CD4-positive, alpha-beta T cell treated with Interleukin-4 for 1 hour (primary cell): ENCODE measurements around the gene SMARCE1.
"Not testable (repeated sequence)": the region's sequence is repeated elsewhere in the genome, so short reads cannot be mapped to it uniquely, and the experiment has no call there.

Experiments
- DNase-seq, 2 donors: peaks; one replicate each; pipeline ENCODE4 v3.0.0-alpha.2; 2020 to 2022

SMARCE1 gene

DNA sequence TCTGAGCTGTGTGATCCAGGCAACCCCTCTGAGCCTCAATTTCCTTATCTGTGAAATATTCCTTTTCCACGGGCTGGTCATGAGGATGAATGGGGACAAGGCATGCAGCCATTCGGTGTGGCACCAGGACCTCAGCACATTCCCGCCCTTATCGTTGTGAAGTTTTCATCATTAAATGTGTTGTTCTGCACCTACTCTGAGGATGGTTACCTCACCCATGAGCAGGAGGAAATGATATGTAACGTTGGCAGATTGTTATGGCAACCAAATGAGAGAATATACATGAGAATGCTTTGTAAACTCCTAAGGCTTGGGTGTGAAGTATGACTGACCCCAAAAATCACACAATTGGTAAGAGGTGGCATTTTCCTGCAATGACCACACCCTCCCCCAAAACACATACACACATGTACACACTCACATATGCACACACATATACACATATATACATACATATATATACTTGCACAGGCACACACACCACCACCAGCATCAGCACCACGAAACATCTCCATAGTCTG, 39.5 kb downstream of the SMARCE1 start:
- peak; percentile 77 to 92 for DNase-seq

DNA sequence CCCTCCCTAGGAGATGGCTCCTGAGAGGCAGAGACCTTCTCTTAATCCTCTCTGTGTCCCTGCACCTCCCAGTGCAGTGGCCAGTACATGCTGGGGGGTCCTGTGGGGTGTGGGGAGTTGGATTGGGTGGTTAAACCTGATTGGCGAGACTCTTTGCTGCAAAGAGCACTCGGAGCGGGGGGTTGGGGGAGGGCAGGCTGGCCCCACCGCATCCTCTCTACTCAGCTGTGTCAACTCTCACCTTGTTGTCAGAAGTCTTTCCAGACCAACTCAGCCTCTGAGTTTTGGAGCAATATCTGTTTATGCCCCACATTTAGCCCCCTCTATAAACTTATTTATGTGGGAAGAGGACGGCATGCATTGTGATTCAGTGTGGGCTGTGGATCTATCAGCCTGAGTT, 40.0 kb downstream of the SMARCE1 start:
- peak; percentile 78 to 79 for DNase-seq

DNA sequence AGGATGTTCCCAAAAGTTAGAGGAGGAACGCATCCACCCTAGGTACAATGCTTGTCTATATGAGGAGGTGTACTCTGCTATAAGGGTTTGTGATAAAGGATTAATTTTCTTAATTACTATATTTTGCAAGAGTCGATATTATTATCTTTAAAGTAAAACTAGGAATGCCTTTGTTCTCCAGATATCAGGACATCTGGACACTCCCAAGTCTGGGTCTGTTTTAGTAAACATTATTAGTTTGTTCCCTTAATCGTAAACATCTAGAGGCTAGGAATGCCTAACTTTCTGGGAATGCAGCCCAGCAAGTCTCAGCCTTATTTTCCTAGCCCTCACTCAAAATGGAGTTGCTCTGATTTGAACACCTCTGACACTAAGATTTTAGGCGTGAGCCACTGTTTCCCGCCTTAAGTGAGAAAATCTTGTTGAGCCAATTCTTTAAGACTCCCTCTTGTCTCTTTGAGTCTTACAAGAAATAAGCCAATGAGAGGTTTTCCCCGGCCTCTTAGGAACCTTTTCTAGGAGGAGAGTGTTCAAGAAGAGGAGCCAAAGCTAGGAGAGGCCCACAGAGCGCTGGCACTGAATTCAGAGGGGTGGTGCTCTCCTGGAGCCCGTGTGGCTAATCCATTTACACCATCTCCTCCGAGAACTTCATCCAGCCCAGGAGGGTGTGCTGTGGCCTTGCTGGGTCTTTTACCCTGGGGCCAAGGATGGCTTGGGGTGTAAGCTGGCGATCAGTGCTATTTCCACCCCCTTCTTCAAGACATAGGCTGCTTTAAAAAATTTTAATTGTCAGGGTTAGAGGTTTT, 40.9 kb downstream of the SMARCE1 start:
- DNase-seq = no peak

DNA sequence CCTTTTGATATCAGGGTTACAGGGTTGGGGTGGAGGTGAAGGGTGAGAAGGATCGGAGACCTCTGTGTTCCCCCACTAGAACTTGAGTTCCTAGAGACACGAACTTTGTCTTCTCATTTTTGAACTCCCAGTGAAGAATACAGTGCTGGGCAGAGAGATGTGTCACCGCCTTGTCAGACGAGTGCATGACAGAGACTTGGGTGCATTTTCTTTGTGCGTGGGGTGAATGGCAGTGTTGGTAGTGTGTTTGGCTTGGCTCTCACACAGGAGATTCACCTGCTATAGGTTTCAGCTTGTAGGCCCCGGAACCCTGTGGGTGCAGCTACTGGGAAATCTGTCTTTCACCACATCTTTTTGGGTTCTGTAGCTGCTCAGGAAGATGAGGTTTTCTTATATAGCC, 42.3 kb downstream of the SMARCE1 start:
- peak; percentile 84 to 87 for DNase-seq

DNA sequence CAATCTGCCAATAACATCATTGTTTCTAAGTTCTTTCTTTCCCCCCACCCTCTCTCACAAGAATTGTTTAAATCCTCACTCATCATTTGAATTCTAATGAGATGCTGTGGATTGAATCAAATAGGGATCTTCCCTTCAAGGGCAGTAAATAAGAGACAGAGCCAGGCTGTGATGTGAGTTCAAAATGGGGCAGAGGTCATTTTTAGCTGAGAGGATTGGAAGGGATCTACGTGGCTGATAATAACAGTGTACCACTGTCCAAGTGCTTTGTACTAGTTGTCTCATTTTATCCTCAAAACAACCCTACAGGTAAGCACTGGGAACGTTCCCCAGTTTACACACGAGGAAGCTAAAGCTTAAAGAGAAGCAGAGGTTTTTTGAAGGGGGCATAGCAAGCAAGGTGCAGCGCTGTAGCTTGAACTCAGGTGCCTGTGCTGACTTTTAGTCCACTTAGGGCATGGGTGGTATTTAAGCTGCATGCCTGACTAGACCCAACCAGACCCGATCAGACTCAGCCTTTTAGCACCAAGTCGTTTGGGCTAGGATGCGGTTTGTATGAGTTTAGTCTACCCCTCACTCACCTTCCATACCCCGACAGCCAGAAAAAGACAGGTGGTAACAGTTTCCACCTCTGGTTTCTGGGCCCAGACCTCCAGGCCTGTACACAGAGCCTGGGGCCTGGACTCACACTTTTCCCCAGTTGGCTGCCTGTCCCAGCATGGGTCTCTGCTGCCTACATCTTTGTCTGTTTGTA, 43.1 kb downstream of the SMARCE1 start:
- no peak for DNase-seq

DNA sequence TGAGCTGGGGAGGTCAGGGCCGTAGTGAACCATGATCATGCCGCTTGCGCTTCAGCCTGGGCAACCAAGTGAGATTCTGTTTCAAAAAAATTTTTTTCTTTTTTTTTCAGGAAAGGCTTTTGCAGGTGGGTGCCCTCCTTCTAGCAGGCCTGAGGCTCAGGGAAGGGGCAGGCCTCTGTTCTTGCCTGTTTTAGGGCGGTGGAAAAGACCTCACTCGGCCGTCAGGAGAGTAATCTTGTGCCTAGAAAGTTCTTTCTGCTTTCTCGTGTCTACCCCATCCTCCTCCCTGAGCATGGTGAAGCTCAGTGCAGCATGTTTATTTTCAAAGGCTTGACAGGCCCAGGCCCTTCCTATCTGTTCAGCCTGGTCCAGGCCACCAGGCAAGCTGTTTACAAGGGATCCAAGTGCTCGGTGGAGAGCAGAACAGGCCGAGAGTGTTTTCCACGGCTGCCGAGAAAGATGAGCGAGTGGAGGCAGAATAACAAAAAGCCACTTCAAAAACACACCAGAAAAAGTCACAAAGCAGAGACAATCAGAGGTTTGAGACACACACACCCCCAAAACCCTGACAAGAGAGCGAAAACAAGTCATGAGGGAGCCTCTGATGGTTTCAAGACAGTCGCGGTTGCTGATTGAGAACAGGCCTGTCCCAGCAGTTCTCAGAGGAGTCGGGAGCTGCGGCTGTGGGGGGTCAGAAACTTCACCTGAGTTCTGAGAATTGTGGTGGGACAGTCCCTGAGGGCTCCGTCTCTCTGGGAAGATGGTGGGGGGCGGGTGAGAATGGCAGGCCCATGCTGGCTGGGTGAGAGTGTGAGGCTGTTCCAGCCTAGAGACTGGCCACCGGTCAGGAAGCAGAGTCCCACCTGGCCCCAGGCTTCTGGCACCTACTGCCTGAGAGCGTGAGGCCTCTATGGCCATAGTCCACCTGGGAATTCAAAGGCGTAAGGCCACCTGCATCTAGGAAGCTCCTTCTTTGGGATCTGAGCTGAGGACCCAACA, 44.9 kb downstream of the SMARCE1 start:
- DNase-seq = peak; percentile 84 to 86

DNA sequence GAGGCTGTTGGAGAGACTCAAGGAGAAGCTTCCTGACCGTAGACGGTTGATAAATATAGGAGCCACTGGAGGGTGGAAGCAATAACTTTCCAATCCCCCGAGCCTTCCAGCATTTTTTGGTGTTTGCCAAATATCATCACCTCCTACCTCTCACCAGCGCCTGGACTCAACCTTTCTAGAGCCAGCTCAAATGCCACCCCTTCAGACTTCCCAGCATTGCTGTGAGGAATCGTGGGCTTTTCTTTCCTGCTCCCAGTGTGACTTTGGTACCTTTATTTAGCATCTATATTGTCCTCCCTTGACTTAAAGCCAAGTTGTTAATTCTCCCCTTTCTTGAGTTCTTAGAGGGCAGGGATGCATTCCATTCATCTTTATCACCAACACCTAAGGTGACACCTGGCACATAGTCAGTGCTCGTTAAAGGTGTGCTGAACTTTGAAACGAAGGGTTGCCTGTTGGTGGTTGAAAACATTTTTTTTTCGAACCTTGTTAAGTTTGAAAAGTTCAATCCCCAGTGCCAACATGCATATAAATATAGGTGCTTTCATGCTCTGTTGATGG, 47.1 kb downstream of the SMARCE1 start:
- no peak for DNase-seq

DNA sequence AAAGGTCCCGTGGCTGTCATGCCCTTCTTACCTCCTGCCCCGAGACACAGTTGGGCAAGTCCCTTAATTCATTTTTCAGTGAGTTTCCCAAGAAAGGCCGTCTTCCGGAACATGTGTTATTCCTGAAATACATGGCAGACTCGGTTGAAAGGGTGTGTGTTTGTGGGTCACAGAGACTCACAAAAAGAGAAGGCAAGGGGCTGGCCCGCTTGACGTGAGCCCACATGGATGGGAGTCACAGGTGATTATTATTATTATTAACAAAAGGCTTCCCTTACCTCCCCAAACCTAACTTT, 48.2 kb downstream of the SMARCE1 start:
- DNase-seq = no peak

DNA sequence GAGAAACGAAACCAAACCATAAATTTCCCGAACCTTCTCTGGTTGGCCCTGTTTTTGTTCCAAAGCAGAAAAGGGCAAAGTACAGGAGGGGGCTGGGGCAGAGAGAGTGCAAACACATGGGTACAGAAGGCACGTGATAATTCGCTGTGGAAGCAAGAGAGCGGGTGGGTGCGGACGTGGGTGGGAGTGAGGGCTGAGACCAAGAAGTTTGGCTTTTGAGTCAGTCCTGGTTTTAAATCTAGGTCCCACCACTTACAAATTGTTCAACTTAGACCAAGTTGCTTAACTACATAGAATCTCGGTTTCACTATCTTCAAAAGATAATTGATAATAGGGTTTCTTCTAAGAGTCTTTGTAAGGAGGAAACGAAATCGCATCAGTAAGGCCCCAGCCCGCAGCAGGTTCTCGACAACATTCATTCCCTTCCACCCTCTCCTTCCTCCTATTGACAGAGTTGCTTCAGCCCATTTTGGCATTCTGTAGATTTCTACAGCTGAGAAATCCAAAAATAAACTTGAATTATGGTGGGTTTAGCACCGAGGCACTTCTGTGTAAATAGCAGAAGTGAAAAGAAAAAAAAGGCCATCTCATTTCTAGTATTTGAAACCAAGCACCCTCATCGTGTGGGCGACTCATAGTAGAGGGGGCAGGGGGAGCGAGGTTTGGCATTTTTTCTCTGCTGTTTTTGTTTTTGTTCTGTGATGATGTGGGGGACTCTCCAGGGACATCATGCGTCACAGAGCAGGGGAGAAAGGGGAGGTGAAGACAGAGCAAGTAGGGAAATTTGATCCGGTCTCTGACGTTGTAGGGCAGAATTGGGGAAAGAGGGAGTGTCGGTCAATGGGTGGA, 48.8 kb downstream of the SMARCE1 start:
- peak; percentile 91 for DNase-seq

DNA sequence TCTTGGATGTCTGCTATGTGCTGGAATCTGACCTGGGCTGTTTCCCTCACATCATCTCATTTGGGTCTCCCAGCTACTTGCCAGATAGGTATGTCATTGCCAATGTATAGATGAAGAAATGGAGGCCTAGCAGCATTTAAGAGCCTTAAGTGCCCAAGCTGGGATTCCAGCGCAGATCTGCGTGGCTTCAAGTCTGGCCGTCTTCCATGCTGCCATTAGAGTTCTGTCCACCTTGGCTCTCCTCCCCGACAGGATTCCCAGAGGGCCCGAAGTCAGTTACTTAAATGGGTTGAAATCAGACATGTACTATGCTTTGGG, 49.4 kb downstream of the SMARCE1 start:
- no peak for DNase-seq

DNA sequence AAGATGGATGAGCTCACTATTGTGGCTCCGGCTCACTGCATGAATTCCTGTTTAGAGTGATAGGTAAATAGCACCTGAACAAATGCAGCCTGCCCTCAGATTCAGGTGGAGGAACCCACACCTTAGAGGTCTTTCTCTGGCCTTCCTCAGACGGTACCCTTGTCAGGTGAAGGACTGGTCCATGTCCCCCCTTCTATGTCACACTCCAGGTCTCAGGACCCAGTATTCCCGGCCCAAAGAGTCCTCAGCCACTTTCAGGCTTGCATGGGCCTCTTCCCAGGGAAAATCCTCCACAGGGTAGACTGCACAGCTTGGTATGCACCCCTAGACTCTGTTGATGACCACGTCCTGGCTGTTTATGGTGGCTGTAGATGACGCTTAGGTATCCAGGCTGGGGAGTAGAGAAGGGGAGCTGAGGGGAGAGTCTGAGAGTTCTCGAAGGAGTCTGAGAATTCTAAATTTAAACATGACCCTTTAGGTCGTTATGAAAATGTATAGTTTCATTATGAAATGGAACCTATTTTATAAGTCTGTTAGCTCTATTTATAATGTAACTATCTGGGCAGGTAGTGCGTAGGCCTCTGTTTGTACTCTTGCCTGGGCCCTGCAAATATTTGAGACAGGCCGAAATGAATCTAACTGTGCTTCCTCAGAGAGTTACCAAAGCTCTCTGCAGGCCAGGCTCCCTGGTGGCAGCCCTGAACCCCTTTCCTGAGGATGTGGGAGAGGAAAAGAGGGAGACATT, 49.9 kb downstream of the SMARCE1 start:
- DNase-seq = no peak

DNA sequence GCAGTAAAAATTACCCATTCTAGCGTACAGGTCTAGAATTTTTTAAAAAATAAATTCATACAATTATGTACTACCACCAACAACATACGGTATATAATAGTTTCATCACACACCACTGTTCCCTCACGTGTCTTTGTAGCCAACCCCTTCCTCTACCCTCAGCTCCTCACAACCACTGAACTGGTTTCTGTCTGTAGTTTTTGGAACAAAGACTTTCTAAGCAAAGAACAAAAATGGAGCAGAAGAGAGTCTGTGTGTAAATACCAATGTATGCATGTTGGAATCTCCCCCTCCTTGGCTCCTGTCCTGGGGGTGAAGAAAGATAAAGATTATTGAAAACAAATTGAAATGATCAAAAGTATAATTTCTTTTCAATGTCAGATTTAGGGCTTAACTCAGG, 50.5 kb downstream of the SMARCE1 start:
- peak in 1 of 2 donors; percentile 43 for DNase-seq

DNA sequence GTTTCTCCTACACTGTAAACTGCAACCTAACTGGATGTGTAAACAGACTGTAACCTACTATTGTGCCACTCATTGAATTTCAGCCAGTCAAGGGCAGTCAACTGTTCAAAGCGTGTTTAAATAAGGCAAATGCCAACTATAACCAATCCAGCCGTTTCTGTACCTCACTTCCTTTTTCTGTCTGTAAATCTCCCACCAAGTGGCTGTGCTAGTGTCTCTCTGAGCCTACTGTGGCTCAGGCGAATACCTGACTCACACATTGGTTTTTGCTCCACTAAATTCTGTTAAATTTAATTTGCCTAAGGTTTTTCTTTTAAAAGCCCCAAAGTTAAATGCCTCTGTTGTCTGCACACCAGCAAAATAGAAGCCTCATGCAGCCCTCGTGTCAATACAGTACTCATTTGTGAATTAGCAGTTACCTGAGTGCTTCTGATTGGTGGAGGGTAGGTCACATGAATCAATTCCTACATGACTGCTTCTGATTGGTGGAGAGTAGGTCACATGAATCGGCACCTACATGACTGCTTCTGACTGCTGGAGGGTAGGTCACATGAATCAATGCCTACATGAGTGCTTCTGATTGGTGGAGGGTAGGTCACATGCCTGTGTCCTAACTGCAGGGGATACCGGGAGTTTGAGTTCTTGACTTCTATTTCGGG, 51.2 kb downstream of the SMARCE1 start:
- DNase-seq = peak; percentile 53 to 54

DNA sequence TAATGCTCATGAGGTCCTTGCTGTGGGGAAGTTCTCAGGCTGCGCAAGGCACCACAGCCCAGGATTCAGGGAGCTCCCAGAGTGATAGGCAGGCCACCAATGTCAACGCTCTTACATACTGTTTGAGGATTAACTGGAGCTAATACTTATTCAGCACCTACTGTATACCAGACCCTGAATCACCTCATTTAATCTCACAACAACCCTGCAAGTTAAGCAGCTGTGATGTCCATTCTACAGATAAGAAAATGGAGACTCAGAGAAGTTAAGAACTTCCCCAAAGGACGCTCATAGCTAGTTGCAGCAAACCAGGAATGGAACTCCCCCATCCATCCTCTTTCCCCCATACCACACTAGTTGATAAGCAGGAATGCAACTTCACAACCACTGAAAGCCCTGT, 56.9 kb downstream of the SMARCE1 start:
- DNase-seq = no peak

DNA sequence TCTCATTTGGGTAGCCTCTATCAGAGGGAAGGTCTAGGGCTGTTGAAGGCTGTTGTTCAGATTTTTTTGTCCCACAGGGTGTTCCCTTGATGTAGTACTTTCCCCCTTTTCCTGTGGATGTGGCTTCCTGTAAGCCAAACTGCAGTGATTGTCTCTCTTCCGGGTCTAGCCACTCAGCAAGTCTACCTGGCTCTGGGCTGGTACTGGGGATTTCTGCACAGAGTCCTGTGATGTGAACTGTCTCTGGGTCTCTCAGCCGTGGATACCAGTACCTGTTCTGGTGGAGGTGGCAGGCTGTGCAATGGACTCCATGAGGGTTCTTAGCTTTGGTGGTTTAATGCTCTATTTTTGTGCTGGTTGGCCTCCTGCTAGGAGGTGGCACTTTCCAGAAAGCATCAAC, 59.1 kb downstream of the SMARCE1 start:
- DNase-seq = no peak

DNA sequence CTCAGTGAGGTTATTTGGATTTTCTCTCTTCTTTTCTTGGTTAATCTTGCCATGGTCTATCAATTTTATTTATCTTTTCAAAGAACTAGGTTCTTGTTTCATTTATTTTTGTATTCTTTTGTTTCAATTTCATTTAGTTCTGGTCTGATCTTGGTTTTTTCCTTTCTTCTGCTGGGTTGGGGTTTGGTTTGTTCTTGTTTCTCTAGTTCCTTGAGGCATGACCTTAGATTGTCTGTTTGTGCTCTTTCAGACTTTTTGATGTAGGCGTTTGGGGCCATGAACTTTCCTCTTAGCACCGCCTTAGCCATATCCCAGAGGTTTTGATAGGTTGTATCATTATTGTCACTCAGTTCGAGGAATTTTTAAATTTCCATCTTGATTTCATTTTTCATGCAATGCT, 61.4 kb downstream of the SMARCE1 start:
- DNase-seq = not testable (repeated sequence)

DNA sequence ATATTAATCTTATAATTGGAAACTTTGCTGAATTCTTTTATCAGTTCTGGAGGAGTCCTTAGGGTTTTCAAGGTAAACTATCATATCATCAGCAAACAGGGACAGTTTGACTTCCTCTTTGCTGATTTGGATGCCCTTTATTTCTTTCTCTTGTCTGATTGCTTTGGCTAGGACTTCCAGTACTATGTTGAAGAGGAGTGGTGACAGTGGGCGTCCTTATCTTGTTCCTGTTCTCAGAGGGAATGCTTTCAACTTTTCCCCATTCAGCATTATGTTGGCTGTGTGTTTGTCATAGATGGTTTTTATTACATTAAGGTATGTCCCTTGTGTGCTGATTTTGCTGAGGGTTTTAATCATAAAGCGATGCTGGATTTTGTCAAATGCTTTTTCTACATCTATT, 62.7 kb downstream of the SMARCE1 start:
- DNase-seq = not testable (repeated sequence)

DNA sequence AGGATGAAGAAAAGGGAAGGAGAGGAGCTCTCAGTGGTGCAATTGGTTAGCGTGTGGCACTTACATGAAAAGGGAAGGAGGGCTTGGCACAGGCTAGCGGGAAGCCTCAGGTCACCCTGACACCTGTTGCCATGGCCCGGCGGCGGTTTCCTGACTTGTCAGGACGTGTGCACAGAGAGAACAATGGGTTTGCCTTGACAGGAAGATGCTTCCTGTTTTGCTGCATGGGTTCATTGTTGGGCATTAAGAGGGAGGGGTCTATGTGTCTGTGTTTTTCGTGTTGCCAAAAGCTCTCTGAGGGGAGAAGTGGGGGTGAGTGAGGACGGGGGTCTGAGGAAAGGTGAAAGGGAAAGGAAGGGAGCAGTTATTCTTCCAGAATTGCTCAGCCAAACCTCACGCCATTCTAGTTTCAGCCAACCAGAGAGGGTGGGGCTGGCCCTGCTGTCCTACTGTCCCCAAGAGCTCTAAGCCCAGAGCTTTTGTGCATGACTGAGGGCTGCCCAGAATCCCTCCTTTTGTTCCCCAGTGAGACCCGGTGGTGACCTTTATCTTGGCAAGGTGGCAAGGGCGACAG, 65.2 kb downstream of the SMARCE1 start:
- DNase-seq = peak; percentile 77 to 81

DNA sequence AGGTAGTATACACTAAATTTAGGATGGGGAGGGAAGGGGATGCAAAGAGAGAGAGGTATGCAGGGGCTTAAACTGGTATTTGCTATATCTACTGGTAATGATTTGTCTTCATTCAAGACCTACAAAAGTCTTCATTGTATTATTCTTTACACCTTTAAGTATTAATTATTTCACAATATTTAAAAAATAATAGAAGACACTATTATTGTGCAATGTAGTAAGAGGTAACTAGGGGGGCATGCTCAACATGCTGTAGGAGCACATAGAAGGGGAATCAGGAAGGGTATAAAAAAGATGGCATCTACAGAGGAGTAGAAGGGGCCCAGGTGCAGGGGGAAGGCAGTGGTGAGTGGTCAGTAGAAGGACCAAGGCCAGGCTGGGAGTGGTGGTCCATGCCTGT, 67.5 kb downstream of the SMARCE1 start:
- DNase-seq = no peak

DNA sequence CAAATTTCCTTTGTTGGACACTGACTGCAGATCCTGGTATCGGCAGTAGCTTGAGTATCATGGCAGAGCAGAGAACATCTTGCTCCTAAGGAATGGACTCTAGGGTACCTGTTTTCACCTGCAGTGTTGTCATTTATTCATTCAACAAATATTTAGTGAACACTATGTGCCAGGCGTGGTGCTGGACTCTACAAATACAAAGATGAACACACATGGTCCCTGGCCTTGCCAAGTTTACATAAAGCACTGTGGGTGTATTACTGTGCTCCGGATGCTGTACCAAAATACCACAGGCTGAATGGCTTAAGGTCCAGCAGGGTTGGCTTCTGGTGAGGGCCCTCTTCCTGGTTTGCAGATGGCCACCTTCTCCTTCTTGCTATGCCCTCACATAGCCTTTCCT, 68.1 kb downstream of the SMARCE1 start:
- no peak for DNase-seq
